ENCODE data around the gene FAM240B.

FAM240B gene

GRCh38 chr9:38697776-38698300 is 22.1 kb downstream of the FAM240B start:
- DNase-seq: no peak

- DNase-seq: no peak
Observed at GRCh38 chr9:38696999-38697398, 22.9 kb downstream of the FAM240B start.

GRCh38 chr9:38694676-38695075 is 25.3 kb downstream of the FAM240B start:
- no peak for DNase-seq

- no peak for DNase-seq
Observed at GRCh38 chr9:38692707-38693106, 27.2 kb downstream of the FAM240B start.

GRCh38 chr9:38690574-38690973 is 29.4 kb downstream of the FAM240B start:
- no peak for DNase-seq

GRCh38 chr9:38689678-38690077 is 30.3 kb downstream of the FAM240B start:
- no peak for DNase-seq

- DNase-seq: no peak
Observed at GRCh38 chr9:38687992-38688391, 31.9 kb downstream of the FAM240B start.

- no peak for DNase-seq
Observed at GRCh38 chr9:38687389-38687842, 32.5 kb downstream of the FAM240B start.

- DNase-seq: no peak
Observed at GRCh38 chr9:38686933-38687332, 33.0 kb downstream of the FAM240B start.

- DNase-seq: no peak
Observed at GRCh38 chr9:38685535-38685934, 34.4 kb downstream of the FAM240B start.

- no peak for DNase-seq
Observed at GRCh38 chr9:38683336-38683735, 36.6 kb downstream of the FAM240B start.

- DNase-seq: no peak
Observed at GRCh38 chr9:38682713-38683112, 37.2 kb downstream of the FAM240B start.

GRCh38 chr9:38681747-38682227 is 38.1 kb downstream of the FAM240B start:
- no peak for DNase-seq

- DNase-seq: no peak
Observed at GRCh38 chr9:38680837-38681445, 39.0 kb downstream of the FAM240B start.

- no peak for DNase-seq
Observed at GRCh38 chr9:38677660-38678303, 42.2 kb downstream of the FAM240B start.

- DNase-seq: no peak
Observed at GRCh38 chr9:38675831-38676230, 44.1 kb downstream of the FAM240B start.

- DNase-seq: no peak
Observed at GRCh38 chr9:38675211-38675610, 44.7 kb downstream of the FAM240B start.

- no peak for DNase-seq
Observed at GRCh38 chr9:38673399-38674193, 46.3 kb downstream of the FAM240B start.

GRCh38 chr9:38671748-38672147 is 48.2 kb downstream of the FAM240B start:
- no peak for DNase-seq

- no peak for DNase-seq
Observed at GRCh38 chr9:38671372-38671731, 48.6 kb downstream of the FAM240B start.

- no peak for DNase-seq
Observed at GRCh38 chr9:38670542-38671371, 49.2 kb downstream of the FAM240B start.

- DNase-seq: no peak
Observed at GRCh38 chr9:38668791-38669466, 51.0 kb downstream of the FAM240B start.

All from AML-193 (cell line).